ENCODE data around the gene STK31.

GRCh38 chr7:23746629-23747028, 36.6 kb downstream of the STK31 start:
- TF ChIP-seq TAF1 (IDR thresholded peaks at IDR 0.05; ENCODE audit: borderline replicate concordance, low read depth, low read length) (no peak), POLR2A (IDR thresholded peaks at IDR 0.05; ENCODE audit: low read depth, low read length) (no peak), POLR2AphosphoS5 (IDR thresholded peaks at IDR 0.05; ENCODE audit: low read depth, low read length) (no peak)
